Measurements from ENCODE around the gene SEC24C. TPM values are rescaled to one million over a fixed set of nuclear protein-coding genes. Genes with fewer than 3 reads are reported as not detected.

Gene SEC24C
- total RNA-seq, 1 donor from 2014 or later, result 65.9 TPM

GRCh38 chr10:73812657-73813056 lies 68.5 kb downstream of the SEC24C start:
- no peaks in the 10 kb centered on the region for H3K27me3 ChIP-seq
- TF ChIP-seq CTCF (IDR thresholded peaks at IDR 0.05), result no peak
- intact Hi-C loops (cut with DNase I), result loop anchor here (5.0 kb wide), 1 partner anchor 40 kb away; a partner anchor contains a TSS
- DNase-seq (ENCODE audit: low spot score in 2 of 2), result no peak
- peaks cover 47 to 55% of the 10 kb centered on the region in 2 donors for H3K36me3 ChIP-seq
- H3K4me3 ChIP-seq, result no peak overlapping the region
- H3K9me3 ChIP-seq, result no peaks in the 10 kb centered on the region
- H3K4me1 ChIP-seq, result peaks cover 8 to 28% of the 10 kb centered on the region in 2 donors
- H3K27ac ChIP-seq, result peak overlapping the region; percentile 72 to 78

- TF ChIP-seq CTCF (IDR thresholded peaks at IDR 0.05), result no peak
- H3K27ac ChIP-seq, result no peak overlapping the region
- H3K4me3 ChIP-seq, result no peak overlapping the region
- peaks cover 46 to 48% of the 10 kb centered on the region in 2 donors for H3K36me3 ChIP-seq
- no peaks in the 10 kb centered on the region for H3K9me3 ChIP-seq
- no peak for DNase-seq (ENCODE audit: low spot score in 2 of 2)
- no peaks in the 10 kb centered on the region for H3K27me3 ChIP-seq
- peaks cover 8 to 28% of the 10 kb centered on the region in 2 donors for H3K4me1 ChIP-seq
- intact Hi-C loops (cut with DNase I), result loop anchor here (5.0 kb wide), 1 partner anchor 41 kb away; a partner anchor contains a TSS
These were observed 69.2 kb downstream of the SEC24C start for GRCh38 chr10:73813333-73813732.

GRCh38 chr10:73814276-73814895 lies 70.2 kb downstream of the SEC24C start:
- no peak for TF ChIP-seq CTCF (IDR thresholded peaks at IDR 0.05)

GRCh38 chr10:73814896-73815718 lies 70.9 kb downstream of the SEC24C start:
- intact Hi-C loops (cut with DNase I), result loop anchor here (5.0 kb wide), 1 partner anchor 43 kb away; a partner anchor contains a TSS
- no peaks in the 10 kb centered on the region for H3K9me3 ChIP-seq
- no peaks in the 10 kb centered on the region for H3K27me3 ChIP-seq
- peaks cover 48 to 54% of the 10 kb centered on the region in 2 donors for H3K36me3 ChIP-seq
- H3K4me1 ChIP-seq, result peaks cover 6 to 28% of the 10 kb centered on the region in 2 donors
- peak overlapping the region; percentile 86 to 90 for H3K27ac ChIP-seq
- no peak for DNase-seq (ENCODE audit: low spot score in 2 of 2)
- no peak overlapping the region for H3K4me3 ChIP-seq
- peak in 2 of 3 experiments; percentile 16 to 23 for TF ChIP-seq CTCF (IDR thresholded peaks at IDR 0.05)

More at GRCh38 chr10:73814276-73814895, 70.2 kb downstream of the SEC24C start:
- no peak overlapping the region for H3K4me3 ChIP-seq
- no peaks in the 10 kb centered on the region for H3K27me3 ChIP-seq
- H3K36me3 ChIP-seq, result peaks cover 46 to 52% of the 10 kb centered on the region in 2 donors
- peak overlapping the region; percentile 86 to 90 for H3K27ac ChIP-seq
- DNase-seq (ENCODE audit: low spot score in 2 of 2), result no peak
- H3K4me1 ChIP-seq, result peaks cover 8 to 28% of the 10 kb centered on the region in 2 donors
- no peaks in the 10 kb centered on the region for H3K9me3 ChIP-seq
- intact Hi-C loops (cut with DNase I), result loop anchor here (5.0 kb wide), 1 partner anchor 42 kb away; a partner anchor contains a TSS

GRCh38 chr10:73815719-73816030 lies 71.5 kb downstream of the SEC24C start:
- no peak for DNase-seq (ENCODE audit: low spot score in 2 of 2)
- Histone ChIP-seq H3K9me3 (no peaks in the 10 kb centered on the region), H3K36me3 (peaks cover 49 to 54% of the 10 kb centered on the region in 2 donors), H3K27me3 (no peaks in the 10 kb centered on the region), H3K27ac (peak overlapping the region; percentile 86 to 90), H3K4me3 (no peak overlapping the region), H3K4me1 (peaks cover under 1 to 24% of the 10 kb centered on the region in 2 donors)
- intact Hi-C loops (cut with DNase I), result no loop called here
- TF ChIP-seq CTCF (IDR thresholded peaks at IDR 0.05), result no peak

All from ascending aorta (tissue), 2 donors.